T-helper 2 cell (primary cell): ENCODE data around the gene ADPRS.

Experiments used
- DNase-seq, 5 experiments: peaks; one replicate each; pipeline versions ENCODE4 v3.0.0 to v3.0.0-alpha.2; 2012 to 2022

The ADPRS gene

GRCh38 chr1:36111151-36111550, 22.5 kb downstream of the ADPRS start:
- DNase-seq = no peak

GRCh38 chr1:36112823-36113222, 24.1 kb downstream of the ADPRS start:
- no peak for DNase-seq

DNA sequence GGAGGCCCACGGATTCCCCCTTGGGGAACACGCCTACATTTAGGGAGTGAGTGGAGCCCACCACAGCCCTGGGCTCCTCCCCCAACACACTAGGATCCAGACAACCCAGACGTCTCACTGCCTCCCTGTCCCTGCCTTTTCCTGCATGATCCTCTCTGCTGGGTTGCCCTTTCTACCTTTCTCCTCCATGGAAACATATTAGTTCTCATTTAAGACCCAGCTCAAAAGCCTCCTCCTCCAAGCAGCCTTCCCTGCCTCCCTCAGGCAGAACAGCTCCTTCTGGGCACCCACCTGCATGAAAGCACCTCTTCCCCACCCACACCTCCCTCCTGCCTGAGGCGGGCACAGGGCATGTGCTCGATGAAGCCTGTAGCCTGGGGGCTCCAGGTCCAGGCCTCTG, 25.7 kb downstream of the ADPRS start:
- DNase-seq = no peak

DNA sequence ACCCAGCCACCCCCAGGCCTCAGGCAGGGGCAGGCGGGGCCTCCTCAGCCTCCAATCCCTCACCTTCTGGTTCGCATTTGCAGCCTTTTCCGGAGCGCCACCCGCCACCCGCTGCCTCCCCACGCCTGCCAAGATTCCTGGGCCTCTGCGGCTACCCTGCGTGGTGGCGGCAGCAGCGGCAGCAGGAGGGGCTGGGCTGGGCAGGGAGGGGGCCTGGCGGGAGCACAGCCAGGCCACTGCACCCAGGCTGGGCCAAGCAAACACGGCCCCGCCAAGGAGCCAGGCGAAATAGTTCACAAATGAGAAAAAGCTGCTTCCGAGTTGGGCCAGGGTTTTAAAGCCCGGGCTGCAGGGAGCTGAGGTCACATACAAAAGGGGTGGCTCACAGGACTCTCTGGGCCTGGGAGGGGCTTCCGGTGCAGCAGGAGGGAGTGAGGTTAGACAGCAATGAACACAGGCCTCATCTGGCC, 26.5 kb downstream of the ADPRS start:
- DNase-seq = no peak

DNA sequence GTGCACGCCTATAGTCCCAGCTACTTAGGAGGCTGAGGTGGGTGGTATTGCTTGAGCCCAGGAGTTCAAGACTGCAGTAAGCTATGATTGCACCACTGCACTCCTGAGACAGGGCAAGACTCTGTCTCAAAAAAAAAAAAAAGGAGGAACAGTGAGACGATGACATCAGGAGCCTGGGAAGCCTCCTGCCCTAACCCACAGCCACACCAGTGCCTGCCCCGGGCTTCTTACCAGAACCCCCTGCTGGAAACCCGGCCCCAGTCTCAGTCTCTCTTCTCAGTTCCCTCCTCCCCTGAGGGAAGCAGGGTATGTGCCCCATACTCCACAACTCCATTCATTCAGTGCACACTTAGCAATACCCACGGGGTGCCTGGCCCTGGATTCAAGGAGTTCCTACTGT, 27.2 kb downstream of the ADPRS start:
- DNase-seq = no peak

GRCh38 chr1:36116901-36117300, 28.2 kb downstream of the ADPRS start:
- no peak for DNase-seq

DNA sequence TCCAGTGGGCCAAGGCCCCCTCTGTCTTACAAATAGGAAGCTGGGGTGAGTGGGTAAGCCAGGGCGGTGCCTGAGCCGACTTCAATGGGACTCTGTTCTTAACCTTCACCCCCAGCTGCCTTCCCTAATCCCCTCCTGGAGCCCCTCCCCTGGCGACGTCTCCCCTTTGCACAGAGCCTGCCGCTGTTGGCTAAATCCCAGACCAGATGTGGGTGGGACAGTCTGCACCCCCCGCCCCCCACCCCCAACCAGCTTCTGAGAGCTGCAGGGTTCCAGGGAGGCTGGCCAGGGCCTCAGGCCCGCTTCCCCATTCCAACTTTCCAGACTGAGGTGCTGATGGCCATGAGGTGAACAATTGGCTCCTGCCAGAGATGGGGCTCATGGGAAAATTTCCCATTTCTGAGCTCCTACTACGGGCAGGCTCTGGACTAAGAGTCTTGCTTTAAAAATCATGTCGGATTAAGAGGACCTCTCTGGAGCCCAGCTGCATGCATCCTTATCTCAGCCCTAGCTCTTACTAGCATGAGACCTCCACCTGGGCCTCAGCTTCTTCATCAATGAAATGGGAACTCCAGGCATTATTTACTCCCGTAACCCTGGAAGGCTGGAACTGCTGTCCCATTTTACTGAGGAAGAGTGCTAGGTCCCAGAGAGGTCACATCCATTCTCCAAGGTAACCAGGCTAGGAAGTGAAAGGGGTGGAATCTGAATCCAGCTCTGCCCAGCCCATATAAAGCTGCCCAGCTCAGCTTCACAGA, 29.9 kb downstream of the ADPRS start:
- no peak for DNase-seq

DNA sequence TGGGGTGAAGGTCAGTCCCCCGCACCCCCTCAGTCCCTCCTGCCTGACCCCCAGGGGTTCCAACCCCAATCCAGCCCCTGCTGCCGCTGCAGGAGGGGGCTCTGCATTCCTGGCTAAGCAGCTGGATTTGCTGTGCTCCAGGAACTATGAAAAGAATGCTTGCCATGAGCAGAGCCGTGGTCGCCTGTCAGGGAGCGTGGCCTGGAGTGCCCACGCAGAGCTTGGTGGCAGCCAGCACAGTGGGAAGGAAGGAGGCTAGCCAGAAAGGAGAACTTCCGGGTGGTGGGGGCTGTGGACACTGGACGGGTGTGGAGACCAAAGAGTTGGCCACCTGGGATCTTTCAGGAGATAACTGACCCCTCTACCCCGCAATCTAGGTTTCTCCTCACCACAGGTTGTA, 30.8 kb downstream of the ADPRS start:
- no peak for DNase-seq

DNA sequence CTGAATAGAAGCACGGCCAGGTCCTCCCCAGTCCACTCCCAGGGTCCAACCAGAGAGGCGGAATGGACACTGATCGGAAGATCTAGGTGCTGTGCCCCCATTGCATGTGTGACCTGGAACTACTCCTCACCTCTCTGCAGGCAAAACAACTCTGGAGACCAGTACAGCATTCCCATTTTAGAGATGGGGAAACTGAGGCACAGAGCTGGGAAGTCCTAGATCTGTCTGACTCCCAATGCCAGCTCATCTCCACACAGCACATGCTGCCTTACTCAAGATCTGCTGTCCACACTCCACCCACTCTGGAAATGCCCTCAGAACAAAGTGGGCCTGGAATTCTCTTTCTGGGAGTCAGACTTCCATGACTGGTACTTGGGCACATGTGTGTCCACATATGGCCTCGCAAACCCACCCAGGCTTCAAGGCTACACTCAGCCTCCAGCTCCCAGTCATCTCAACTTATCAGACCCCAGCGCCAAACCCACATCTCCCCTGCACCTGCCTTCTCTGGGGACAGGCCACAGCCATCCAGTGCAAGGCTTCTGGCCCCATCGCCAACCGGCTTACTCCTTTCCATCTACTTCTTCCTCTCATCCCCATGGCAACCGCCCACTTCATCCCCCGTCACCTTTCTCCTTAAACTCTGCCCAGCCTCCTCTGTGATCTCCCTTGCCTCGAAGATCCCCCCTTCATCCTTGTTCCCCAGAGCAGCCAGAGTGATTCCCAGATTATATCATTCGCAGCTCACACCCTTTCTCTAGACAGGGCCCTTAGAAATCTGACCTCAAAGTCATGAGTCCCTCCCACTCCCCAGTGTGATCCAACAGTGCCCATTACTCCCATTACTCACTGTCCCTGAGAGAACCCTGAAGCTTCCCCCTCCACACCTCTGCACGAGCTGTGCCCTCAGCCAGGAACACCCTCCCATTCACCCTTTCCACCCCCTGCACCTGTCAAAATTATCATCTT, 33.7 kb downstream of the ADPRS start:
- DNase-seq = no peak

- peak in 1 of 5 experiments; percentile 43 for DNase-seq
Observed at GRCh38 chr1:36123356-36123755, 34.7 kb downstream of the ADPRS start.

- no peak for DNase-seq
Observed at GRCh38 chr1:36124404-36125128, 35.9 kb downstream of the ADPRS start.

- DNase-seq = no peak
Observed at GRCh38 chr1:36125129-36125991, 36.7 kb downstream of the ADPRS start, which contains the start of gene COL8A2. Gene COL8A2 (minus strand): TSS chr1:36125222. CDS start chr1:36100242, 24,980 bp downstream.

- peak in 1 of 5 experiments; percentile 17 for DNase-seq
Observed at GRCh38 chr1:36126005-36126716, 37.5 kb downstream of the ADPRS start.

- no peak for DNase-seq
Observed at GRCh38 chr1:36126797-36127500, 38.3 kb downstream of the ADPRS start.

DNA sequence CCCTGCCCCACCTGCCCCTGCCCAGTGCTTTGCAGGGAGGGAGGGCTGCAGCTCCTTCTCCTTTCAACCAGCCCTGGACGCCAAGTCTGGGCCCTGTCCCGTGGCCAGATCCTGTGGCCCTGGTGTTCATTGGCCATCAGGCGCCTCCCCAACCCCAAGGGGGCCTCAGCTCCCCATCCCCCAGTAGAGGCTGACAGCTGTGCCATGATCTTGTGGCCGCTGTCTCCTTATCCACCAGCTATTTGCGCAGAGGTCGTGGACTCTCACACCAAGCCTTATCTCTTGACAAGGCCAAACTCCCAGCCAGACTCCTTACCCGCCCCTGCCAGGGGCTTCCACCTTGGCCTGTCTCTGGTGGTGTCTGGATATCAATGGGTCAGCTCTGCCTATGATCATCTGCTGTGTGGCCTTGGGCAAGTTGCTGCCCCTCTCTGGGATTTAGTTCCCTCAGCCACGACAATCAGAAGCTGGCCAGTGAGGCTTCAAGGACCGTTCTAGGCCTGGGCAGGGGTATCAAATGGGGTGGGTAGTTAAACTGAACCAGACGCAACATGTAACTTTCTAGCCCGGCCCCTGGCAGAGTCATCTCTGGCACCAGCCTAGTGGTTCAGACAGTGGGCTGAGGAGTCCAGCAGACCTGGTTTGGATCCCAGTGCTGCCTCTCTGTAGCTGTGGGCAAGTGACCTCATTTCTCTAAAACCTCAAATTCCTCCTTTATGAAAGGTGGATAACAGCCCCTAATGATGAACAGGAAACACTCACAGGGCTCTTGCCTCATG, 39.6 kb downstream of the ADPRS start:
- DNase-seq = no peak

DNA sequence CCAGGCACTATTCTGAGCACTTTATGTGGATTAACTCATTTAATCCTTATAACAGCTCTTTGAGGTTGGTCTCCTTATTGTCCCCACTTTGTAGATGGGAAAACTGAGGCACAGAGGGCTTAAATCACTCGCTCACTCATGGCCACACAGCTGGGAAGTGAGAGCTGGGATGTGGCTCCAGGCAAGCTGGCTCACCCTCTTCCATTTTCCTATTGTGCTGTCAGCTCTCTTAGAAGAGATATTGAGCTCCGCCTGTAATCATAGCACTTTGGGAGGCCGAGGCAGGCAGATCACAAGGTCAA, 40.2 kb downstream of the ADPRS start:
- no peak for DNase-seq

- no peak for DNase-seq
Observed at GRCh38 chr1:36132029-36132428, 43.3 kb downstream of the ADPRS start.

- no peak for DNase-seq
Observed at GRCh38 chr1:36133484-36133883, 44.8 kb downstream of the ADPRS start.

- DNase-seq = no peak
Observed at GRCh38 chr1:36134031-36134430, 45.3 kb downstream of the ADPRS start.
